Lower lobe of right lung (tissue), 2 donors: Measurements from ENCODE around the gene PPP4R3B. TPM values are rescaled to one million over a fixed set of nuclear protein-coding genes. Genes with fewer than 3 reads are reported as not detected.

Source experiments
- ATAC-seq, 2 donors: fragments of 200-7000 bp; cut with Tn5 transposase; one replicate each; pipeline ENCODE4 v1.9.1; 2020 to 2022; ENCODE audit warnings: mild to moderate bottlenecking in 2 of 2, moderate library complexity in 2 of 2
- DNase-seq: peaks from one replicate; pipeline ENCODE4 v3.0.0-alpha.2; 2020
- H3K27ac ChIP-seq: fragments of 200-600 bp; one replicate; pipeline ENCODE4 v1.8.0; 2022
- H3K27me3 ChIP-seq: fragments of 200-600 bp; one replicate; pipeline ENCODE4 v1.8.0; 2022; ENCODE audit warnings: low read depth
- H3K36me3 ChIP-seq: fragments of 200-600 bp; one replicate; pipeline ENCODE4 v1.8.0; 2022; ENCODE audit warnings: mild to moderate bottlenecking
- H3K4me1 ChIP-seq: fragments of 200-600 bp; one replicate; pipeline ENCODE4 v1.8.0; 2022
- H3K4me3 ChIP-seq: fragments of 200-600 bp; one replicate; pipeline ENCODE4 v1.8.0; 2022; ENCODE audit warnings: mild to moderate bottlenecking
- H3K9me3 ChIP-seq: fragments of 200-600 bp; one replicate; pipeline ENCODE4 v1.8.0; 2022
- intact Hi-C: fragments of 100-400 bp; cut with DNase I; formaldehyde crosslinking; loops from one replicate; pipeline ENCODE4 v1.11.0; 2022
- total RNA-seq: library from RNA; stranded (reverse); fragmentation: NEBNext Ultra II Directional; extraction: Animal tissue kit (Norgen Biotek cat#: 25700); gene quantifications from one replicate; pipeline ENCODE4 v1.2.1, GENCODE V29; 2021
- TF ChIP-seq, protein P1 (sequence below): fragments of 200-600 bp; IDR thresholded peaks from one replicate; pipeline ENCODE4 v1.8.0; 2022; ENCODE audit warnings: antibody characterized with exemption, mild to moderate bottlenecking
- donor health status: DM: no; HTN: yes; CAD: no; lungs with severe emphysema.

Gene PPP4R3B
- total RNA-seq, 1 donor from 2014 or later = 66.3 TPM

DNA sequence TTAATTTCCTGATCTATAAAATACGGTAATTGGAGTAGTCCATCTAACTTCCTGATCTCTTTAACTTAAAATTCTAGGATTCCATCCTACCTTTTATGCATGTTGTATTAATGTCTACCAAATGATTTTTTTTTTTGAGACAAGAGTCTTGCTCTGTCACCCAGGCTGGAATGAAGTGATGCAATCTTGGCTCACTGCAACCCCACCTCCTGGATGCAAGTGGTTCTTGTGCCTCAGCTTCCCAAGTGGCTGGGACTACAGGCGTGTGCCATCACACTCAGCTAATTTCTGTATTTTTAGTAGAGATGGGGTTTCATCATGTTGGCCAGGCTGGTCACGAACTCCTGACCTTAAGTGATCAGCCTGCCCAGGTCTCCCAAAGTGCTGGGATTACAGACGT is 50.1 kb downstream of the PPP4R3B start:
- DNase-seq (no peak), ATAC-seq (no peak)
- H3K36me3 ChIP-seq = peaks cover 96% of the 10 kb centered on the region

GRCh38 chr2:55565613-55566012 is 51.8 kb downstream of the PPP4R3B start:
- no peak overlapping the region for H3K4me3 ChIP-seq
- no peak overlapping the region for H3K27ac ChIP-seq
- no peaks in the 10 kb centered on the region for H3K27me3 ChIP-seq
- TF ChIP-seq, protein P1, sequence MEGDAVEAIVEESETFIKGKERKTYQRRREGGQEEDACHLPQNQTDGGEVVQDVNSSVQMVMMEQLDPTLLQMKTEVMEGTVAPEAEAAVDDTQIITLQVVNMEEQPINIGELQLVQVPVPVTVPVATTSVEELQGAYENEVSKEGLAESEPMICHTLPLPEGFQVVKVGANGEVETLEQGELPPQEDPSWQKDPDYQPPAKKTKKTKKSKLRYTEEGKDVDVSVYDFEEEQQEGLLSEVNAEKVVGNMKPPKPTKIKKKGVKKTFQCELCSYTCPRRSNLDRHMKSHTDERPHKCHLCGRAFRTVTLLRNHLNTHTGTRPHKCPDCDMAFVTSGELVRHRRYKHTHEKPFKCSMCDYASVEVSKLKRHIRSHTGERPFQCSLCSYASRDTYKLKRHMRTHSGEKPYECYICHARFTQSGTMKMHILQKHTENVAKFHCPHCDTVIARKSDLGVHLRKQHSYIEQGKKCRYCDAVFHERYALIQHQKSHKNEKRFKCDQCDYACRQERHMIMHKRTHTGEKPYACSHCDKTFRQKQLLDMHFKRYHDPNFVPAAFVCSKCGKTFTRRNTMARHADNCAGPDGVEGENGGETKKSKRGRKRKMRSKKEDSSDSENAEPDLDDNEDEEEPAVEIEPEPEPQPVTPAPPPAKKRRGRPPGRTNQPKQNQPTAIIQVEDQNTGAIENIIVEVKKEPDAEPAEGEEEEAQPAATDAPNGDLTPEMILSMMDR = no peak
- no peaks in the 10 kb centered on the region for H3K4me1 ChIP-seq
- DNase-seq (no peak), ATAC-seq (no peak)
- H3K9me3 ChIP-seq = no peaks in the 10 kb centered on the region
- intact Hi-C loops = no loop called here
- peaks cover 96% of the 10 kb centered on the region for H3K36me3 ChIP-seq

More for the DNA sequence above, 50.1 kb downstream of the PPP4R3B start:
- H3K4me3 ChIP-seq = no peak overlapping the region
- H3K27me3 ChIP-seq = no peaks in the 10 kb centered on the region
- H3K4me1 ChIP-seq = no peaks in the 10 kb centered on the region
- intact Hi-C loops = no loop called here
- H3K27ac ChIP-seq = no peak overlapping the region
- H3K9me3 ChIP-seq = no peaks in the 10 kb centered on the region
- TF ChIP-seq, protein P1 = no peak

DNA sequence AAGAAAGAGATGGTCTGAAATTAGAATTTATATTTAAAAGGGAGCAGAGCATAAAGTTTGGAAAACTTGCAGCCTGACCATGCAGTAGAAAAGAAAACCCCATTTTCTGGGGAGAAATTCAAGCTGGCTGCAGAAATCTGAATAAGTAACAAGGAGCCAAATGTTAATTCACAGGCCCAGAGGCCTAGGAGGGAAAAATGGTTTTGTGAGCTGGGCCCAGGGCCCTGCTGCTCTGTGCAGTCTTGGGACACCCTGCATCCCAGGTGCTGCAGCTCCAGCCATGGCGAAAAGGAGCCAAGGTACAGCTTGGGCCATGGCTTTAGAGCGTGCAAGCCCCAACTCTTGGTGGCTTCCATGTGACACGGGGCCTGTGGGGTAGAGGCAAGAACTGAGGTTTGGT is 56.6 kb downstream of the PPP4R3B start:
- ATAC-seq = no peak
- Histone ChIP-seq H3K27me3 (no peaks in the 10 kb centered on the region), H3K9me3 (no peaks in the 10 kb centered on the region), H3K36me3 (peaks cover 97% of the 10 kb centered on the region), H3K4me3 (no peak overlapping the region), H3K4me1 (no peaks in the 10 kb centered on the region), H3K27ac (no peak overlapping the region)
- no peak for DNase-seq
- TF ChIP-seq, protein P1 = no peak
- intact Hi-C loops = no loop called here

DNA sequence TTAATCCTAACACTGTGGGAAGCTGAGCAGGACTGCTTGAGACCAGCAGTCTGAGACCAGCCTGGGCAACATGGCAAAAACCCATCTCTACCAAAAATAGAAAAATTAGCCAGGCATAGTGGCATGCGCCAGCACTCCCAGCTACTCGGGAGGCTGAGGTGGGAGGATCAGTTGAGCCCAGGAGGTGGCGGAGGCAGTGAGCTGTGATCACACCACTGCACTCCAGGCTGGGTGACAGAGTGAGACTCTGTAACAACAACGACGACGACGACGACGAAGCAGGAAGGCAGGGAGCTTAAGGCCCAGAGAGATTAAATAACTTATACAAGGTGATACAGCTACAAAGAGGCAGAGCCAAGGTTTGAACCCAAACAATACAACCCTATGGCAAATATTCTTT is 60.6 kb downstream of the PPP4R3B start:
- Histone ChIP-seq H3K27ac (no peak overlapping the region), H3K9me3 (no peaks in the 10 kb centered on the region), H3K27me3 (no peaks in the 10 kb centered on the region), H3K36me3 (peaks cover 90% of the 10 kb centered on the region), H3K4me1 (no peaks in the 10 kb centered on the region), H3K4me3 (no peak overlapping the region)
- intact Hi-C loops = no loop called here
- DNase-seq (no peak), ATAC-seq (no peak)
- TF ChIP-seq, protein P1 = no peak

DNA sequence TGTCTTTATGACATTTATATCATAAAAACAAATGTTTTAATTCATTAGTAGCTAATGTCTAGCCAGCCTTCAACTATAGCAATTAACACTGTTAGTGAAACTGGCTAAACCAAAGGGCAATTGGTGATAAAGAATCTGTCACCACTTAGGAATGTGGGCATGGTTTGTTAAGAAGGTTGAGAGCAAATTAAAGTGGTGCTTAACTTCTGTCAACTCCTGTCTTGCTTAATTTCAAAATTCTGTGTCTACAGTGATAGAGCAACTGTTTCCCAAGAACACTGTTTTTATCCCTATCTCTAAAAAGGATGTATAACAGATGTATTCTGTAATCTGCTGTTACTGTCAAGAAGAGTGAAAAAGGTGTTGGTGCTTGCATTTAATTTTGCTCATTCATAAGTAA is 61.4 kb downstream of the PPP4R3B start:
- no peak overlapping the region for H3K4me3 ChIP-seq
- ATAC-seq (peak; percentile 80 to 95), DNase-seq (no peak)
- H3K4me1 ChIP-seq = no peaks in the 10 kb centered on the region
- no peaks in the 10 kb centered on the region for H3K9me3 ChIP-seq
- peak overlapping the region; percentile 38 for H3K27ac ChIP-seq
- intact Hi-C loops = no loop called here
- no peaks in the 10 kb centered on the region for H3K27me3 ChIP-seq
- peaks cover 84% of the 10 kb centered on the region for H3K36me3 ChIP-seq
- TF ChIP-seq, protein P1 = no peak

DNA sequence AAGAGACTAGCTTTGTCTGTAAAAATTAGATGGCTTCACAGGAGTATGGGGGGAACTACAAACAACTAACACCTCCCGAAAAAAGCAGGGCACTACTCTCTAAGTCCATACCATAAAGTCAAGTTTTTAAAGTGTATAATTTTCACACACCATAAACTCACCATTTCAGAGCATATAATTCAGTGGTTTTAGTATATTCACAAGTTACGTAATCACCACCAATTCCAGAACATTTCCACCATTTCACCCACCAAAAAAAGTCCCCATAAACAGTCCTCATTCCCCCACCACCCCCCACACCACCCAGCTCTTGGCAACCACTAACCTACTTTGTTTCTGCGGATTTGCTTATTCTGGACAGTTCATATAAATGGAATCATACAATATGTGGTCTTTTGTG is 64.1 kb downstream of the PPP4R3B start:
- intact Hi-C loops = no loop called here
- H3K27ac ChIP-seq = no peak overlapping the region
- H3K36me3 ChIP-seq = peaks cover 78% of the 10 kb centered on the region
- peaks cover 6% of the 10 kb centered on the region for H3K4me1 ChIP-seq
- H3K9me3 ChIP-seq = no peaks in the 10 kb centered on the region
- no peaks in the 10 kb centered on the region for H3K27me3 ChIP-seq
- TF ChIP-seq, protein P1 = no peak
- ATAC-seq (no peak), DNase-seq (no peak)
- no peak overlapping the region for H3K4me3 ChIP-seq
